A549 (cell line): ENCODE results near the gene WWC1. TPM values are rescaled to one million over a fixed set of nuclear protein-coding genes. Genes with fewer than 3 reads are reported as not detected.

Source experiments
- ATAC-seq, 2 experiments: fragments of 200-7000 bp in 1 of 2; fragments of >200 bp in 1 of 2; cut with Nextera tagmentation in 1 of 2; cut with Tn5 transposase in 1 of 2; 3 replicates each; pipeline versions ENCODE4 v1.8.0 to v1.9.1; 2018 to 2020; ENCODE audit warnings: mild to moderate bottlenecking in 1 of 2, moderate library complexity in 1 of 2
- CTCF ChIA-PET: fragments of 300-600 bp; sonication (Branson Sonifier 250); formaldehyde crosslinking; extraction: SDS; loops from one replicate; lab custom pipeline; 2021; ENCODE audit warnings: antibody characterized with exemption, inconsistent platforms; lab: Yijun Ruan, JAX
- POLR2A ChIA-PET: fragments of 350-600 bp; formaldehyde crosslinking; extraction: SDS; loops from one replicate; lab custom pipeline; 2021; ENCODE audit warnings: antibody characterized with exemption, inconsistent platforms; lab: Yijun Ruan, JAX
- DNase-seq, 2 experiments: peaks; one replicate each; pipeline versions ENCODE4 v3.0.0 to v3.0.0-alpha.2; 2011 to 2016; ENCODE audit warnings: low read depth in 1 of 2, low spot score in 1 of 2
- FAIRE-seq: peaks from 2 replicates; lab custom pipeline; 2011; peaks lifted over from hg19 to GRCh38; lab: Jason Lieb, UNC
- H3K27ac ChIP-seq, 2 experiments: fragments of >200 bp; sonication (Bioruptor Twin); formaldehyde crosslinking; 3 replicates each; pipeline ENCODE4 v1.5.1; 2016 to 2017
- H3K4me1 ChIP-seq: fragments of >200 bp; sonication (Bioruptor Twin); formaldehyde crosslinking; 3 replicates; pipeline ENCODE4 v1.6.1; 2016
- H3K4me2 ChIP-seq: fragments of >200 bp; sonication (Bioruptor Twin); formaldehyde crosslinking; 3 replicates; pipeline ENCODE4 v1.6.1; 2016
- H3K4me3 ChIP-seq: fragments of >200 bp; sonication (Bioruptor Twin); formaldehyde crosslinking; 3 replicates; pipeline ENCODE4 v1.5.1; 2016
- H3K9me3 ChIP-seq: fragments of >200 bp; sonication (Bioruptor Twin); formaldehyde crosslinking; 3 replicates; pipeline ENCODE4 v1.6.1; 2016
- CBX8 ChIP-seq: fragments of 200-600 bp; sonication (generic); IDR thresholded peaks from 2 replicates; pipeline ENCODE4 v1.6.1; 2016
- EHMT2 ChIP-seq: fragments of 200-600 bp; sonication (generic); IDR thresholded peaks from 2 replicates; pipeline ENCODE4 v1.6.1; 2016; ENCODE audit warnings: antibody characterized with exemption, low read depth, mild to moderate bottlenecking, moderate library complexity
- ELK1 ChIP-seq: fragments of 150-350 bp; IDR thresholded peaks from 2 replicates; pipeline ENCODE4 v1.6.1; 2014; ENCODE audit warnings: low read depth, mild to moderate bottlenecking, low read length
- FOSL2 ChIP-seq, 2 experiments: fragments of 450-650 bp in 1 of 2; fragments of >200 bp in 1 of 2; sonication (Bioruptor Twin) in 1 of 2; formaldehyde crosslinking; IDR thresholded peaks; 2 replicates each; pipeline versions ENCODE4 v1.5.0 to v1.6.1; 2016 to 2020; ENCODE audit warnings: mild to moderate bottlenecking in 1 of 2, moderate library complexity in 1 of 2
- GATA3 ChIP-seq: IDR thresholded peaks from 2 replicates; pipeline ENCODE4 v1.6.1; 2012; ENCODE audit warnings: borderline replicate concordance
- HDAC2 ChIP-seq: fragments of 200-600 bp; sonication (generic); IDR thresholded peaks from 2 replicates; pipeline ENCODE4 v1.6.1; 2016
- HEYL ChIP-seq: fragments of 250-450 bp; sonication (Bioruptor Pico); IDR thresholded peaks from 2 replicates; pipeline ENCODE4 v1.8.0; 2021; ENCODE audit warnings: mild to moderate bottlenecking, moderate library complexity
- HOXB13 ChIP-seq: fragments of 250-450 bp; sonication (Bioruptor Pico); IDR thresholded peaks from 2 replicates; pipeline ENCODE4 v1.5.0; 2020; ENCODE audit warnings: low read depth, mild to moderate bottlenecking, moderate library complexity
- JUN ChIP-seq, 2 experiments: fragments of >200 bp; sonication (Bioruptor Twin); formaldehyde crosslinking; IDR thresholded peaks; 2 replicates in 1 of 2; 3 replicates in 1 of 2; pipeline ENCODE4 v1.6.1; 2016 to 2017
- KDM5A ChIP-seq: fragments of 200-600 bp; sonication (generic); IDR thresholded peaks from 2 replicates; pipeline ENCODE4 v1.6.1; 2016; ENCODE audit warnings: antibody characterized with exemption, mild to moderate bottlenecking
- NFE2L2 ChIP-seq: fragments of 150-350 bp; conservative IDR thresholded peaks from 2 replicates; pipeline ENCODE4 v1.6.1; 2014; ENCODE audit warnings: low read length
- NR3C1 ChIP-seq: fragments of >200 bp; sonication (Bioruptor Twin); formaldehyde crosslinking; IDR thresholded peaks from 3 replicates; pipeline ENCODE4 v1.6.1; 2017
- PHF8 ChIP-seq: fragments of 200-600 bp; sonication (generic); IDR thresholded peaks from 2 replicates; pipeline ENCODE4 v1.6.1; 2016; ENCODE audit warnings: low read depth, mild to moderate bottlenecking, antibody characterized with exemption, moderate library complexity, borderline replicate concordance
- POLR2AphosphoS2 ChIP-seq: conservative IDR thresholded peaks from 2 replicates; pipeline ENCODE4 v1.6.1; 2012; ENCODE audit warnings: low read length, improper control_type of control experiment, inconsistent platforms
- RAD21 ChIP-seq, 2 experiments: fragments of >200 bp in 1 of 2; sonication (Bioruptor Twin) in 1 of 2; formaldehyde crosslinking in 1 of 2; IDR thresholded peaks in 1 of 2; conservative IDR thresholded peaks in 1 of 2; 2 replicates in 1 of 2; 3 replicates in 1 of 2; pipeline ENCODE4 v1.6.1; 2012 to 2018; ENCODE audit warnings: inconsistent platforms in 1 of 2
- REST ChIP-seq: fragments of 200-600 bp; sonication (generic); IDR thresholded peaks from 2 replicates; pipeline ENCODE4 v1.6.1; 2016; ENCODE audit warnings: antibody characterized with exemption, mild to moderate bottlenecking, moderate library complexity
- TFCP2L1 ChIP-seq: fragments of 250-450 bp; sonication (Bioruptor Pico); IDR thresholded peaks from 2 replicates; pipeline ENCODE4 v1.5.0; 2021; ENCODE audit warnings: mild to moderate bottlenecking
- WGBS: methylation state at CpG from one replicate; pipeline ENCODE4 v1.1.6; 2017; ENCODE audit errors: missing lambda C conversion rate; 5-methylcytosine and 5-hydroxymethylcytosine counted together
- polyA plus RNA-seq, 4 experiments: library from polyadenylated mRNA; depleted of rRNA in 3 of 4; stranded (reverse); fragments of >200 nt; fragmentation: RNase III in 1 of 4; extraction: RNeasy Plus Mini Kit Qiagen cat#74134 plus additional on column Dnase treatment in 1 of 4; gene quantifications; 2 replicates in 3 of 4; 3 replicates in 1 of 4; pipeline ENCODE4 v1.2.3, GENCODE V29; 2011 to 2017
- TF ChIP-seq, protein P1 (sequence below): fragments of >200 bp; sonication (Bioruptor Twin); formaldehyde crosslinking; IDR thresholded peaks from 3 replicates; pipeline ENCODE4 v1.5.1; 2016
- TF ChIP-seq, protein P2 (sequence below): fragments of >200 bp; sonication (Bioruptor Twin); formaldehyde crosslinking; IDR thresholded peaks from 3 replicates; pipeline ENCODE4 v1.6.1; 2016
- TF ChIP-seq, protein P3 (sequence below): IDR thresholded peaks from 2 replicates; pipeline ENCODE4 v1.6.1; 2012

WWC1 gene
- polyA plus RNA-seq, 2 of the 4 experiments (the other 2 are of a cell fraction), result 88.5 to 98.1 TPM

DNA sequence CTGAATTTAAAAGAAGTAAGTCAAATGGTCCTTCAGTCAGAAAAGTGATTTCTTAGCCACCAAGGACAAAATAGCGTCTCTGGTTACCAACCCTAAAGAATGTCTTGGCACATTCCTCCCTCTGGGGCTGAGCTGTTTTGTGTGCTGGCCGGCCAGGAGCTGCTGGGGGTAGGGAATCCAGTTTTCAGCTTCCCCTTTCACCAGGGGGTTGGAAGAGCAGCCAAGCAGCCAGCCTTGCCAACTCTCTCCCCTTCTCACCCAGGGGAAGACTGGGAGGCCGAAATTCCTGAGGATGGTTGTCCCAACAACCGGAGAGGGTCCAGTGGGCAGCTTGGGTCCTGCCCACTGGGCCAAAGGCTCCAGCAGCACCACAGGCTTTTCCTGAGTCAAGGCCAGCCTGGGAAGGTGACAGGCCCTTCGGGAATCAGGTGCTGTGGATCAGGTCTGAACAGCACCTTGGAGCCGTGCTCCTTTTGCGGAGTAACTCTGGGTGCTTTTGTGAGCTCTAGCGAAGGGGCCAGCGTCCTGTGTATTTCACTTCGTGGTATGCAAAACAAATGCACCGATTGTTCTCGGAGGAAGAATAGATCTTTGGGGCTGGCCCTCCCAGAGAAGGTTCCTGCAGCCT is 4.2 kb downstream of the WWC1 start:
- Histone ChIP-seq H3K4me3 (peak overlapping the region; percentile 94), H3K4me1 (peaks cover 76% of the 10 kb centered on the region), H3K9me3 (no peaks in the 10 kb centered on the region), H3K4me2 (peak overlapping the region; percentile 96), H3K27ac (peak overlapping the region; percentile 97)
- ChIA-PET POLR2A (interaction anchor here (0.7 kb wide), 2 partner anchors 70 to 77 kb away, joined by 4 to 5 read pairs; no protein-coding TSS in a partner anchor), CTCF (interaction anchor here (0.6 to 8.6 kb wide), 25 partner anchors 16 to 254 kb away, joined by 3 to 256 read pairs (median 4); no protein-coding TSS in a partner anchor)
- TF ChIP-seq REST, result no peak
- TF ChIP-seq, protein P1, sequence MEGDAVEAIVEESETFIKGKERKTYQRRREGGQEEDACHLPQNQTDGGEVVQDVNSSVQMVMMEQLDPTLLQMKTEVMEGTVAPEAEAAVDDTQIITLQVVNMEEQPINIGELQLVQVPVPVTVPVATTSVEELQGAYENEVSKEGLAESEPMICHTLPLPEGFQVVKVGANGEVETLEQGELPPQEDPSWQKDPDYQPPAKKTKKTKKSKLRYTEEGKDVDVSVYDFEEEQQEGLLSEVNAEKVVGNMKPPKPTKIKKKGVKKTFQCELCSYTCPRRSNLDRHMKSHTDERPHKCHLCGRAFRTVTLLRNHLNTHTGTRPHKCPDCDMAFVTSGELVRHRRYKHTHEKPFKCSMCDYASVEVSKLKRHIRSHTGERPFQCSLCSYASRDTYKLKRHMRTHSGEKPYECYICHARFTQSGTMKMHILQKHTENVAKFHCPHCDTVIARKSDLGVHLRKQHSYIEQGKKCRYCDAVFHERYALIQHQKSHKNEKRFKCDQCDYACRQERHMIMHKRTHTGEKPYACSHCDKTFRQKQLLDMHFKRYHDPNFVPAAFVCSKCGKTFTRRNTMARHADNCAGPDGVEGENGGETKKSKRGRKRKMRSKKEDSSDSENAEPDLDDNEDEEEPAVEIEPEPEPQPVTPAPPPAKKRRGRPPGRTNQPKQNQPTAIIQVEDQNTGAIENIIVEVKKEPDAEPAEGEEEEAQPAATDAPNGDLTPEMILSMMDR, result peak; percentile 25; the same call in 2 of the 3 replicates
- peak in 1 of 2 experiments; percentile 33; a peak in 4 of 5 replicates for TF ChIP-seq RAD21 (conservative IDR thresholded peaks at IDR 0.05 in 1 of 2, IDR thresholded peaks at IDR 0.05 in 1 of 2)
- peak in 1 of 2 experiments; percentile 28; a peak in 1 of 5 replicates for TF ChIP-seq JUN (IDR thresholded peaks at IDR 0.05)
- TF ChIP-seq ELK1, result no peak
- TF ChIP-seq KDM5A, result no peak
- ATAC-seq (peak; percentile 45 to 71; a peak in 5 of 6 replicates), FAIRE-seq (peak; percentile 94), DNase-seq (peak; percentile 68 to 90)
- 54% methylated on average over 12 of the region's 12 CpGs for WGBS

DNA sequence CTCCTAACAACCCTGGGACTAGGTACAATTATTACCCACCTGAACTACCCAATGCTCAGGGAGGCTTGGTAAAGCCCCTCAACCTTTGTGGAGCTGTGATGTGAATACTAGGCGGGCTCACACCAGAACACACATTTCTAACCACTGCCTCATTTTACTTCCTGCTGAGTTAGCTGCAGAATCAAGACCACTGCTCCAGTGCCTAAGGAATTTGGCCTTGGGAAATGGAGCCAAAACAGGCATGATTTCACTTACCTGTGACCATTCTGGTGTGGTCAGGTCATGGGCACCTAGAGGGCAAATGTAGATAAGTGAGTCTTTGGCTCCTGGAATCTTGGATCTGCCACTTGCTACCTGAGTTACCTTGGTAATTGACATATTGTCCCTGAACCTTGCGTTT is 5.2 kb downstream of the WWC1 start:
- no peak for FAIRE-seq
- H3K4me1 ChIP-seq, result peaks cover 81% of the 10 kb centered on the region
- H3K4me2 ChIP-seq, result peak overlapping the region; percentile 96
- CTCF ChIA-PET, result interaction anchor here (1.1 to 8.6 kb wide), 5 partner anchors 15 to 152 kb away, joined by 3 to 256 read pairs (median 19); no protein-coding TSS in a partner anchor
- H3K4me3 ChIP-seq, result no peak overlapping the region
- DNase-seq, result no peak
- peak overlapping the region; percentile 97 for H3K27ac ChIP-seq
- POLR2A ChIA-PET, result no interaction called here
- H3K9me3 ChIP-seq, result no peaks in the 10 kb centered on the region
- no peak for ATAC-seq
- no peak for TF ChIP-seq RAD21 (conservative IDR thresholded peaks at IDR 0.05 in 1 of 2, IDR thresholded peaks at IDR 0.05 in 1 of 2)
- TF ChIP-seq CBX8, result no peak
- no peak for TF ChIP-seq TFCP2L1 (CRISPR knock-in tag)
- no peak for TF ChIP-seq PHF8
- no peak for TF ChIP-seq HDAC2
- TF ChIP-seq POLR2AphosphoS2, result no peak
- TF ChIP-seq, protein P2, sequence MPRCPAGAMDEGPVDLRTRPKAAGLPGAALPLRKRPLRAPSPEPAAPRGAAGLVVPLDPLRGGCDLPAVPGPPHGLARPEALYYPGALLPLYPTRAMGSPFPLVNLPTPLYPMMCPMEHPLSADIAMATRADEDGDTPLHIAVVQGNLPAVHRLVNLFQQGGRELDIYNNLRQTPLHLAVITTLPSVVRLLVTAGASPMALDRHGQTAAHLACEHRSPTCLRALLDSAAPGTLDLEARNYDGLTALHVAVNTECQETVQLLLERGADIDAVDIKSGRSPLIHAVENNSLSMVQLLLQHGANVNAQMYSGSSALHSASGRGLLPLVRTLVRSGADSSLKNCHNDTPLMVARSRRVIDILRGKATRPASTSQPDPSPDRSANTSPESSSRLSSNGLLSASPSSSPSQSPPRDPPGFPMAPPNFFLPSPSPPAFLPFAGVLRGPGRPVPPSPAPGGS, result no peak
- TF ChIP-seq HEYL (CRISPR knock-in tag), result no peak
- TF ChIP-seq HOXB13 (CRISPR knock-in tag), result no peak
- TF ChIP-seq NFE2L2, result no peak
- TF ChIP-seq GATA3, result no peak
- no peak for TF ChIP-seq FOSL2 (IDR thresholded peaks at IDR 0.05)
- TF ChIP-seq FOSL2 (CRISPR knock-in tag; IDR thresholded peaks at IDR 0.05), result no peak
- TF ChIP-seq NR3C1, result no peak
- no peak for TF ChIP-seq EHMT2
- TF ChIP-seq, protein P3, sequence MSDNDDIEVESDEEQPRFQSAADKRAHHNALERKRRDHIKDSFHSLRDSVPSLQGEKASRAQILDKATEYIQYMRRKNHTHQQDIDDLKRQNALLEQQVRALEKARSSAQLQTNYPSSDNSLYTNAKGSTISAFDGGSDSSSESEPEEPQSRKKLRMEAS, result no peak
- 90% methylated on average over 2 of the region's 2 CpGs for WGBS
